Measurements from ENCODE around the gene STPG1.

GRCh38 chr1:24345334-24345733 is 68.2 kb downstream of the STPG1 start:
- TF ChIP-seq CTCF (optimal IDR thresholded peaks at IDR 0.05 in 1 of 3, IDR thresholded peaks at IDR 0.05 in 1 of 3, conservative IDR thresholded peaks at IDR 0.05 in 1 of 3; ENCODE audit: extremely low read depth in 1 of 3, insufficient read depth in 2 of 3, low read length in 3 of 3) (no peak), EZH2 (IDR thresholded peaks at IDR 0.05; ENCODE audit: low read length) (no peak)
